Memory B cell (primary cell): ENCODE data around the gene PCCB.
A peak's percentile ranks its signal among the peaks of the same experiment; 100 is the strongest.

Experiments
- ATAC-seq: fragments of 150-1000 bp; cut with Tn5 transposase; 2 replicates; pipeline ENCODE4 v1.10.0; 2021; ENCODE audit warnings: low read depth, mild to moderate bottlenecking, moderate library complexity
- DNase-seq, 2 donors: peaks; one replicate each; pipeline ENCODE4 v3.0.0; 2022; ENCODE audit warnings: low spot score in 2 of 2
- H3K27ac Mint-ChIP-seq: one replicate; pipeline ENCODE4 v1.8.0; 2022; ENCODE audit warnings: mild to moderate bottlenecking, moderate library complexity, mixed read lengths
- H3K27me3 Mint-ChIP-seq: one replicate; pipeline ENCODE4 v1.8.0; 2022; ENCODE audit warnings: mixed read lengths
- H3K36me3 Mint-ChIP-seq: one replicate; pipeline ENCODE4 v1.8.0; 2022; ENCODE audit warnings: mild to moderate bottlenecking, mixed read lengths
- H3K4me1 Mint-ChIP-seq: one replicate; pipeline ENCODE4 v1.8.0; 2022; ENCODE audit warnings: mixed read lengths
- H3K4me3 Mint-ChIP-seq: one replicate; pipeline ENCODE4 v1.8.0; 2022; ENCODE audit warnings: mild to moderate bottlenecking, moderate library complexity, mixed read lengths
- H3K9me3 Mint-ChIP-seq: one replicate; pipeline ENCODE4 v1.8.0; 2022; ENCODE audit warnings: mixed read lengths

PCCB gene

GRCh38 chr3:136277115-136277514 is 27.0 kb downstream of the PCCB start:
- Mint-ChIP-seq H3K27me3 (no peaks in the 10 kb centered on the region), H3K4me1 (peaks cover 4% of the 10 kb centered on the region), H3K9me3 (peaks cover 13% of the 10 kb centered on the region), H3K36me3 (peaks cover 49% of the 10 kb centered on the region), H3K4me3 (no peak overlapping the region), H3K27ac (no peak overlapping the region)
- DNase-seq (no peak), ATAC-seq (no peak)

GRCh38 chr3:136277634-136278033 is 27.5 kb downstream of the PCCB start:
- Mint-ChIP-seq H3K27ac (no peak overlapping the region), H3K36me3 (peaks cover 51% of the 10 kb centered on the region)

GRCh38 chr3:136279092-136279491 is 29.0 kb downstream of the PCCB start:
- no peaks in the 10 kb centered on the region for H3K27me3 Mint-ChIP-seq
- H3K4me1 Mint-ChIP-seq: peaks cover 2% of the 10 kb centered on the region
- H3K36me3 Mint-ChIP-seq: peaks cover 54% of the 10 kb centered on the region
- H3K27ac Mint-ChIP-seq: no peak overlapping the region
- no peak overlapping the region for H3K4me3 Mint-ChIP-seq
- DNase-seq (no peak), ATAC-seq (no peak)
- peaks cover 13% of the 10 kb centered on the region for H3K9me3 Mint-ChIP-seq

More at GRCh38 chr3:136277634-136278033, 27.5 kb downstream of the PCCB start:
- H3K4me1 Mint-ChIP-seq: peaks cover 4% of the 10 kb centered on the region
- H3K4me3 Mint-ChIP-seq: no peak overlapping the region
- ATAC-seq (no peak), DNase-seq (no peak)
- H3K27me3 Mint-ChIP-seq: no peaks in the 10 kb centered on the region
- peaks cover 13% of the 10 kb centered on the region for H3K9me3 Mint-ChIP-seq

- peaks cover 2% of the 10 kb centered on the region for H3K4me1 Mint-ChIP-seq
- peaks cover 13% of the 10 kb centered on the region for H3K9me3 Mint-ChIP-seq
- H3K27ac Mint-ChIP-seq: peak overlapping the region; percentile 7
- peaks cover 55% of the 10 kb centered on the region for H3K36me3 Mint-ChIP-seq
- ATAC-seq: no peak
- H3K4me3 Mint-ChIP-seq: no peak overlapping the region
- no peaks in the 10 kb centered on the region for H3K27me3 Mint-ChIP-seq
- DNase-seq: no peak
These were observed 30.8 kb downstream of the PCCB start for GRCh38 chr3:136280961-136281360.

GRCh38 chr3:136281966-136282520 is 31.9 kb downstream of the PCCB start:
- DNase-seq: no peak

GRCh38 chr3:136283627-136284026 is 33.5 kb downstream of the PCCB start:
- Mint-ChIP-seq H3K27ac (no peak overlapping the region), H3K4me1 (peaks cover 3% of the 10 kb centered on the region), H3K4me3 (no peak overlapping the region), H3K36me3 (peaks cover 55% of the 10 kb centered on the region), H3K9me3 (peaks cover 9% of the 10 kb centered on the region), H3K27me3 (no peaks in the 10 kb centered on the region)
- no peak for ATAC-seq
- DNase-seq: no peak

More at GRCh38 chr3:136281966-136282520, 31.9 kb downstream of the PCCB start:
- Mint-ChIP-seq H3K4me1 (peaks cover 2% of the 10 kb centered on the region), H3K4me3 (no peak overlapping the region), H3K27me3 (no peaks in the 10 kb centered on the region), H3K36me3 (peaks cover 56% of the 10 kb centered on the region), H3K27ac (no peak overlapping the region), H3K9me3 (peaks cover 13% of the 10 kb centered on the region)
- no peak for ATAC-seq

- Mint-ChIP-seq H3K4me3 (no peak overlapping the region), H3K9me3 (no peaks in the 10 kb centered on the region), H3K27ac (no peak overlapping the region), H3K36me3 (peaks cover 28% of the 10 kb centered on the region), H3K27me3 (no peaks in the 10 kb centered on the region), H3K4me1 (peaks cover 3% of the 10 kb centered on the region)
- ATAC-seq (no peak), DNase-seq (no peak)
These were observed 41.2 kb downstream of the PCCB start for GRCh38 chr3:136291302-136291701.

GRCh38 chr3:136292500-136292899 is 42.4 kb downstream of the PCCB start:
- H3K36me3 Mint-ChIP-seq: peaks cover 28% of the 10 kb centered on the region
- ATAC-seq (no peak), DNase-seq (no peak)
- no peaks in the 10 kb centered on the region for H3K9me3 Mint-ChIP-seq
- no peaks in the 10 kb centered on the region for H3K27me3 Mint-ChIP-seq
- H3K27ac Mint-ChIP-seq: no peak overlapping the region
- no peak overlapping the region for H3K4me3 Mint-ChIP-seq
- peaks cover 3% of the 10 kb centered on the region for H3K4me1 Mint-ChIP-seq

GRCh38 chr3:136293279-136293678 is 43.1 kb downstream of the PCCB start:
- H3K36me3 Mint-ChIP-seq: peaks cover 31% of the 10 kb centered on the region

GRCh38 chr3:136294176-136294575 is 44.0 kb downstream of the PCCB start:
- Mint-ChIP-seq H3K36me3 (peaks cover 32% of the 10 kb centered on the region), H3K27ac (no peak overlapping the region), H3K27me3 (no peaks in the 10 kb centered on the region), H3K4me3 (no peak overlapping the region), H3K9me3 (no peaks in the 10 kb centered on the region), H3K4me1 (no peaks in the 10 kb centered on the region)
- DNase-seq: no peak
- ATAC-seq: no peak

More at GRCh38 chr3:136293279-136293678, 43.1 kb downstream of the PCCB start:
- H3K4me3 Mint-ChIP-seq: no peak overlapping the region
- no peak for ATAC-seq
- no peak for DNase-seq
- H3K27me3 Mint-ChIP-seq: no peaks in the 10 kb centered on the region
- H3K27ac Mint-ChIP-seq: no peak overlapping the region
- H3K9me3 Mint-ChIP-seq: no peaks in the 10 kb centered on the region
- H3K4me1 Mint-ChIP-seq: no peaks in the 10 kb centered on the region

GRCh38 chr3:136296960-136297359 is 46.8 kb downstream of the PCCB start:
- H3K27me3 Mint-ChIP-seq: no peaks in the 10 kb centered on the region
- H3K4me3 Mint-ChIP-seq: no peak overlapping the region
- DNase-seq: no peak
- no peaks in the 10 kb centered on the region for H3K4me1 Mint-ChIP-seq
- no peak for ATAC-seq
- peaks cover 38% of the 10 kb centered on the region for H3K36me3 Mint-ChIP-seq
- H3K9me3 Mint-ChIP-seq: no peaks in the 10 kb centered on the region
- no peak overlapping the region for H3K27ac Mint-ChIP-seq

- H3K36me3 Mint-ChIP-seq: peaks cover 35% of the 10 kb centered on the region
- H3K9me3 Mint-ChIP-seq: no peaks in the 10 kb centered on the region
- H3K27me3 Mint-ChIP-seq: no peaks in the 10 kb centered on the region
- H3K4me1 Mint-ChIP-seq: no peaks in the 10 kb centered on the region
- no peak overlapping the region for H3K27ac Mint-ChIP-seq
- no peak overlapping the region for H3K4me3 Mint-ChIP-seq
- ATAC-seq: no peak
- no peak for DNase-seq
These were observed 47.7 kb downstream of the PCCB start for GRCh38 chr3:136297826-136298225.

GRCh38 chr3:136300444-136300843 is 50.3 kb downstream of the PCCB start:
- no peaks in the 10 kb centered on the region for H3K4me1 Mint-ChIP-seq
- H3K27me3 Mint-ChIP-seq: no peaks in the 10 kb centered on the region
- H3K36me3 Mint-ChIP-seq: peaks cover 27% of the 10 kb centered on the region
- ATAC-seq (no peak), DNase-seq (no peak)
- no peaks in the 10 kb centered on the region for H3K9me3 Mint-ChIP-seq
- no peak overlapping the region for H3K4me3 Mint-ChIP-seq
- H3K27ac Mint-ChIP-seq: no peak overlapping the region

- H3K4me1 Mint-ChIP-seq: no peaks in the 10 kb centered on the region
- DNase-seq (no peak), ATAC-seq (no peak)
- H3K27me3 Mint-ChIP-seq: no peaks in the 10 kb centered on the region
- peaks cover 18% of the 10 kb centered on the region for H3K36me3 Mint-ChIP-seq
- no peak overlapping the region for H3K4me3 Mint-ChIP-seq
- H3K27ac Mint-ChIP-seq: no peak overlapping the region
- H3K9me3 Mint-ChIP-seq: no peaks in the 10 kb centered on the region
These were observed 55.7 kb downstream of the PCCB start for GRCh38 chr3:136305879-136306278.

GRCh38 chr3:136311261-136311660 is 61.1 kb downstream of the PCCB start:
- H3K27ac Mint-ChIP-seq: no peak overlapping the region

More at GRCh38 chr3:136311261-136311660, 61.1 kb downstream of the PCCB start:
- Mint-ChIP-seq H3K27me3 (no peaks in the 10 kb centered on the region), H3K36me3 (peaks cover 22% of the 10 kb centered on the region), H3K9me3 (no peaks in the 10 kb centered on the region), H3K4me1 (no peaks in the 10 kb centered on the region), H3K4me3 (no peak overlapping the region)
- ATAC-seq (no peak), DNase-seq (no peak)
